Ishikawa (cell line): Measurements from ENCODE around the gene C17orf100.

ENCODE experiments used
- CEBPB ChIP-seq: IDR thresholded peaks from 2 replicates; pipeline ENCODE4 v1.6.1; 2012
- CREB1 ChIP-seq: IDR thresholded peaks from 2 replicates; pipeline ENCODE4 v1.6.1; 2012; ENCODE audit warnings: low read depth
- EGR1 ChIP-seq: IDR thresholded peaks from 2 replicates; pipeline ENCODE4 v1.6.1; 2012
- EP300 ChIP-seq: IDR thresholded peaks from 2 replicates; pipeline ENCODE4 v1.6.1; 2012; ENCODE audit warnings: borderline replicate concordance
- FOXM1 ChIP-seq: IDR thresholded peaks from 2 replicates; pipeline ENCODE4 v1.6.1; 2012; ENCODE audit warnings: low read depth, borderline replicate concordance
- NFIC ChIP-seq: IDR thresholded peaks from 2 replicates; pipeline ENCODE4 v1.6.1; 2012
- RAD21 ChIP-seq: IDR thresholded peaks from 2 replicates; pipeline ENCODE4 v1.6.1; 2012; ENCODE audit warnings: low read depth
- TAF1 ChIP-seq: IDR thresholded peaks from 2 replicates; pipeline ENCODE4 v1.6.1; 2012; ENCODE audit warnings: low read depth, mild to moderate bottlenecking
- TCF12 ChIP-seq: IDR thresholded peaks from 2 replicates; pipeline ENCODE4 v1.6.1; 2012; ENCODE audit warnings: low read depth
- TEAD4 ChIP-seq: IDR thresholded peaks from 2 replicates; pipeline ENCODE4 v1.6.1; 2012
- YY1 ChIP-seq: IDR thresholded peaks from 2 replicates; pipeline ENCODE4 v1.6.1; 2012; ENCODE audit warnings: low read depth
- ZBTB7A ChIP-seq: IDR thresholded peaks from 2 replicates; pipeline ENCODE4 v1.6.1; 2012; ENCODE audit warnings: low read depth
- TF ChIP-seq, protein P1 (sequence below): IDR thresholded peaks from 2 replicates; pipeline ENCODE4 v1.6.1; 2012
- TF ChIP-seq, protein P2 (sequence below): IDR thresholded peaks from 2 replicates; pipeline ENCODE4 v1.6.1; 2012; ENCODE audit warnings: low read depth, mild to moderate bottlenecking
- TF ChIP-seq, protein P3 (sequence below): IDR thresholded peaks from 2 replicates; pipeline ENCODE4 v1.6.1; 2012

C17orf100 gene

DNA sequence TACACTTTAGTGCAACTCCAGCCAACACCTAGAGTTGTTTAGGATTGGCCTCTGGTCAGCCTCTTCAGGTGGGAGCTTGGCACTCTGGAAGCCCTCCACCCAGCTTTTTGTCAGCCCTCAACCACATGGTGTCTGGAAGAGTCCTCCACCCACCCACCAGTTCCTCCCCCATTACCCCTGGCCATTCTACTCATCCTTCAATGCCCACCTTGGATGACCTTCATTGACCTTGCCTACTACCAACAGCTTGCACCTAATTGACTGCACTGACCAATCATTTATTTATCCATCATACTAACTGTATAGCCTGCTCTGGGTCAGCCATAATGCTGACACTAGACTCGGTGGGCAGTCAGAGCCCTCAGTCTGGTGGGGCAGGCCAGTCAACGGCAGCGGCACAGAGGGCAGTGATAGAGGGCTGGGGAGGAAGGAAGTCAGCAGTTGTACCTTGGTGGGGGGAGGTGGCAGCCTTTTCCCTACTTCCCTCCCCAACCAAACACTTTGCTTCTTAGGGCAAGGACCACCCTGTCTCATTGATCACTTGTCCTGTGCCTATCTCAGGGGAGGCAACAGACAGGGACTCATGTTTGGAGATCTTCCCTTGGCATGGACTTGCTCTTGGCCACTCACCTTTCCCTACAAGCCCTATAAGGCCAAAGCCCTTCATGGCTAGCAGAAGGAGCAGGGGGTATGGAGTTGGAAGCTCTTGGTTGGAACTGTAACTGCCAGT is 32.3 kb downstream of the C17orf100 start:
- TF ChIP-seq FOXM1 = no peak
- TF ChIP-seq TCF12 = no peak
- no peak for TF ChIP-seq EGR1
- TF ChIP-seq, protein P1, sequence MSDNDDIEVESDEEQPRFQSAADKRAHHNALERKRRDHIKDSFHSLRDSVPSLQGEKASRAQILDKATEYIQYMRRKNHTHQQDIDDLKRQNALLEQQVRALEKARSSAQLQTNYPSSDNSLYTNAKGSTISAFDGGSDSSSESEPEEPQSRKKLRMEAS = no peak
- TF ChIP-seq, protein P2, sequence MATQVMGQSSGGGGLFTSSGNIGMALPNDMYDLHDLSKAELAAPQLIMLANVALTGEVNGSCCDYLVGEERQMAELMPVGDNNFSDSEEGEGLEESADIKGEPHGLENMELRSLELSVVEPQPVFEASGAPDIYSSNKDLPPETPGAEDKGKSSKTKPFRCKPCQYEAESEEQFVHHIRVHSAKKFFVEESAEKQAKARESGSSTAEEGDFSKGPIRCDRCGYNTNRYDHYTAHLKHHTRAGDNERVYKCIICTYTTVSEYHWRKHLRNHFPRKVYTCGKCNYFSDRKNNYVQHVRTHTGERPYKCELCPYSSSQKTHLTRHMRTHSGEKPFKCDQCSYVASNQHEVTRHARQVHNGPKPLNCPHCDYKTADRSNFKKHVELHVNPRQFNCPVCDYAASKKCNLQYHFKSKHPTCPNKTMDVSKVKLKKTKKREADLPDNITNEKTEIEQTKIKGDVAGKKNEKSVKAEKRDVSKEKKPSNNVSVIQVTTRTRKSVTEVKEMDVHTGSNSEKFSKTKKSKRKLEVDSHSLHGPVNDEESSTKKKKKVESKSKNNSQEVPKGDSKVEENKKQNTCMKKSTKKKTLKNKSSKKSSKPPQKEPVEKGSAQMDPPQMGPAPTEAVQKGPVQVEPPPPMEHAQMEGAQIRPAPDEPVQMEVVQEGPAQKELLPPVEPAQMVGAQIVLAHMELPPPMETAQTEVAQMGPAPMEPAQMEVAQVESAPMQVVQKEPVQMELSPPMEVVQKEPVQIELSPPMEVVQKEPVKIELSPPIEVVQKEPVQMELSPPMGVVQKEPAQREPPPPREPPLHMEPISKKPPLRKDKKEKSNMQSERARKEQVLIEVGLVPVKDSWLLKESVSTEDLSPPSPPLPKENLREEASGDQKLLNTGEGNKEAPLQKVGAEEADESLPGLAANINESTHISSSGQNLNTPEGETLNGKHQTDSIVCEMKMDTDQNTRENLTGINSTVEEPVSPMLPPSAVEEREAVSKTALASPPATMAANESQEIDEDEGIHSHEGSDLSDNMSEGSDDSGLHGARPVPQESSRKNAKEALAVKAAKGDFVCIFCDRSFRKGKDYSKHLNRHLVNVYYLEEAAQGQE = no peak
- TF ChIP-seq, protein P3, sequence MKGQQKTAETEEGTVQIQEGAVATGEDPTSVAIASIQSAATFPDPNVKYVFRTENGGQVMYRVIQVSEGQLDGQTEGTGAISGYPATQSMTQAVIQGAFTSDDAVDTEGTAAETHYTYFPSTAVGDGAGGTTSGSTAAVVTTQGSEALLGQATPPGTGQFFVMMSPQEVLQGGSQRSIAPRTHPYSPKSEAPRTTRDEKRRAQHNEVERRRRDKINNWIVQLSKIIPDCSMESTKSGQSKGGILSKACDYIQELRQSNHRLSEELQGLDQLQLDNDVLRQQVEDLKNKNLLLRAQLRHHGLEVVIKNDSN = no peak
- TF ChIP-seq ZBTB7A = no peak
- no peak for TF ChIP-seq CREB1
- TF ChIP-seq NFIC = no peak
- TF ChIP-seq TEAD4 = no peak

DNA sequence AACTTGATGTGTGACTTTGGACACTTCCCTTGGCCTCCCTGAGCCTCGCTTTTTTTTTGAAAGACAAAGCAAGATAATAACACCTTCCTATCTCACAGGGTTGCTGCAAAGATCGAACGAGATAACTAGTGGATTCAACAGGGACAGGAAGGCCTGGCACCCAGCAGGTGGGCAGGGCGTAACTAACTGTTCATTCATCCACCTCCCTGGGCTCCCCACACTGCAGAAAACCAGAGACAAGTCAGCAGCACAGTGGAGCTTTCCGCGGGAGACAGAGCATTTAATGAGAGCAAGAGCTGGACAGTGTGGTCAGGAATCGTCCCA is 32.9 kb downstream of the C17orf100 start:
- TF ChIP-seq EGR1 = no peak
- no peak for TF ChIP-seq TEAD4
- no peak for TF ChIP-seq ZBTB7A
- TF ChIP-seq CREB1 = no peak
- TF ChIP-seq TAF1 = no peak
- TF ChIP-seq, protein P2 = no peak
- no peak for TF ChIP-seq FOXM1
- TF ChIP-seq, protein P1 = no peak

DNA sequence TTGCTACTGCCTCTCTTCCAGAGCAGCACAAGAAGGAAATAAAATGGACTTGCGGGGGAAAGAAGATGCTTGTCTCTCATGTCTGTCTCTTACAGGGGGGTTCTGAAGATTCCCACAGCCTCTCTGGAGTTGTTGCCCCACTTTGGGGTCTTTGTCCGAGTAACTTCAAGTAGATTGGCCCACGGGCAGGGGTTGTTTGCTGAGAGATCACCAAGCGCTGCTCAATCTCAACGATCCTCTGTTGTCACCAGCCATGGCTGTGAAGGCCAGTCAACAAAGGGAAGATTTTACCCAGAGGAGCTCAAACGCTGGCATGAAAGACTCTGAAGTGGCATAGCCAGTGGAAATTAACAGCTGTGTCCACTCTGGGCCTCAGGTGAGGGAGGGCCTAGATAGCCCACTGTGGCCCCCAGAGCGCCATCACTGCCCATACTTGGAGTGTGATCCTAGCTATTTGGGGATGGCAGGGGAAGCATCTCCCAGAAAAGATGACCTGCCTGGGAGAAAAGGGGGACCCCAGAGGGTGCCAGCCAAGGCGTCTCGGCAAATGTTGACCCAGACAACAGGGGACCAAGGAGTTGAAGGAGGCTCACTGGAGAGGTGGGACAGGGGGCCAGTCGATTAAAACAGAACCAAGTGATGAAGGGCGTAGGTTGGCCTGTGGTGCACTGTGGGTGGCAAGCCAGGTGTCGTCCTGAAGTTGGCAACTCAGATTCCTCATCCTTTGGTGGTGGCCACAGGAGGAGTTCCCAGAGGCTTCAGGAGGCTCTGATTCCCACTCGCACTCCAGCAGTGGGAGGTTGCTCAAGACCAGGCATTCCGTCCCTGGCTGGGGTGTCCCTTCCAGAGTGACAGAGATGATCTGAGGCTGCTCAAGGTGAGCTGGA is 33.6 kb downstream of the C17orf100 start:
- no peak for TF ChIP-seq RAD21
- no peak for TF ChIP-seq TAF1
- TF ChIP-seq YY1 = no peak
- TF ChIP-seq EGR1 = no peak
- TF ChIP-seq TEAD4 = no peak
- TF ChIP-seq FOXM1 = no peak
- TF ChIP-seq, protein P3 = no peak
- TF ChIP-seq NFIC = no peak
- TF ChIP-seq EP300 = no peak
- TF ChIP-seq TCF12 = no peak
- no peak for TF ChIP-seq CEBPB
- TF ChIP-seq, protein P1 = no peak
- TF ChIP-seq CREB1 = no peak
- TF ChIP-seq ZBTB7A = no peak
- TF ChIP-seq, protein P2 = no peak

DNA sequence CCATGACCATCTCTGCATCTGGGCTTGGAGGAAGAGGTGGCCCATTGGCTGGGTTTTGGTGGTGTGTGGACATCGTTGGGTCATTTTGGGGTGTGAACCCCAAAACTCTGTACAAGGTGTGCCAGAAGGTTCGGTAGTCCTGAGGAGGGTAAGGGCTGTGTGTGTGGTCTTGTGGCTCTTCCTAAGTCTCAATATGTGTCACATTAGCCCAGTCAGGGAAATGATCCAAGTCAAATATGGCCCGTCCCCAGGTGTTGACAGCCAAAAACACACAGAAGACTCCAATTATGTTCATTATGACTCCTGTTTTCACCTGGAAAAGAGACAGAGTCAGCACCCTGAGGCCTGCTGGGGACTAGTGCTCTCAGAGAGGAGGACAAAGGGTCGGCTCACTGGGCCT is 34.5 kb downstream of the C17orf100 start:
- TF ChIP-seq, protein P3 = no peak
- TF ChIP-seq EP300 = no peak
- TF ChIP-seq, protein P2 = no peak
